ENCODE measurements around the gene GEN1.

DNA sequence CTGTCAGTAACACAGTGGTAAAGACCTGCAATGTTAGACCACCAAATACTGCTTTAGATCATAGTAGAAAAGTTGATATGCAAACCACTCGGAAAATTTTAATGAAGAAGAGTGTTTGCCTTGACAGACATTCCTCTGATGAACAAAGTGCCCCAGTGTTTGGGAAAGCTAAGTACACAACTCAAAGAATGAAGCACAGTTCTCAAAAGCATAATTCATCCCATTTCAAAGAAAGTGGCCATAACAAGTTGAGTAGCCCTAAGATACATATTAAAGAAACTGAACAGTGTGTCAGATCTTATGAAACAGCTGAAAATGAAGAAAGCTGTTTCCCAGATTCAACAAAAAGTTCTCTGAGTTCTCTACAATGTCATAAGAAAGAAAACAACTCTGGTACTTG, 27.5 kb downstream of the GEN1 start:
- TF ChIP-seq, protein P1, sequence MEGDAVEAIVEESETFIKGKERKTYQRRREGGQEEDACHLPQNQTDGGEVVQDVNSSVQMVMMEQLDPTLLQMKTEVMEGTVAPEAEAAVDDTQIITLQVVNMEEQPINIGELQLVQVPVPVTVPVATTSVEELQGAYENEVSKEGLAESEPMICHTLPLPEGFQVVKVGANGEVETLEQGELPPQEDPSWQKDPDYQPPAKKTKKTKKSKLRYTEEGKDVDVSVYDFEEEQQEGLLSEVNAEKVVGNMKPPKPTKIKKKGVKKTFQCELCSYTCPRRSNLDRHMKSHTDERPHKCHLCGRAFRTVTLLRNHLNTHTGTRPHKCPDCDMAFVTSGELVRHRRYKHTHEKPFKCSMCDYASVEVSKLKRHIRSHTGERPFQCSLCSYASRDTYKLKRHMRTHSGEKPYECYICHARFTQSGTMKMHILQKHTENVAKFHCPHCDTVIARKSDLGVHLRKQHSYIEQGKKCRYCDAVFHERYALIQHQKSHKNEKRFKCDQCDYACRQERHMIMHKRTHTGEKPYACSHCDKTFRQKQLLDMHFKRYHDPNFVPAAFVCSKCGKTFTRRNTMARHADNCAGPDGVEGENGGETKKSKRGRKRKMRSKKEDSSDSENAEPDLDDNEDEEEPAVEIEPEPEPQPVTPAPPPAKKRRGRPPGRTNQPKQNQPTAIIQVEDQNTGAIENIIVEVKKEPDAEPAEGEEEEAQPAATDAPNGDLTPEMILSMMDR (IDR thresholded peaks at IDR 0.05; ENCODE audit: low read depth, low read length, poor library complexity, severe bottlenecking) = no peak
- TF ChIP-seq EZH2phosphoT487 (IDR thresholded peaks at IDR 0.05; ENCODE audit: borderline replicate concordance, low read length) = no peak

All from DOHH2 (cell line).